ENCODE measurements around the gene CREB5.

CREB5 gene

GRCh38 chr7:28645866-28646265 is 233.5 kb downstream of the CREB5 start:
- no peak for DNase-seq (ENCODE audit: low read depth)

DNA sequence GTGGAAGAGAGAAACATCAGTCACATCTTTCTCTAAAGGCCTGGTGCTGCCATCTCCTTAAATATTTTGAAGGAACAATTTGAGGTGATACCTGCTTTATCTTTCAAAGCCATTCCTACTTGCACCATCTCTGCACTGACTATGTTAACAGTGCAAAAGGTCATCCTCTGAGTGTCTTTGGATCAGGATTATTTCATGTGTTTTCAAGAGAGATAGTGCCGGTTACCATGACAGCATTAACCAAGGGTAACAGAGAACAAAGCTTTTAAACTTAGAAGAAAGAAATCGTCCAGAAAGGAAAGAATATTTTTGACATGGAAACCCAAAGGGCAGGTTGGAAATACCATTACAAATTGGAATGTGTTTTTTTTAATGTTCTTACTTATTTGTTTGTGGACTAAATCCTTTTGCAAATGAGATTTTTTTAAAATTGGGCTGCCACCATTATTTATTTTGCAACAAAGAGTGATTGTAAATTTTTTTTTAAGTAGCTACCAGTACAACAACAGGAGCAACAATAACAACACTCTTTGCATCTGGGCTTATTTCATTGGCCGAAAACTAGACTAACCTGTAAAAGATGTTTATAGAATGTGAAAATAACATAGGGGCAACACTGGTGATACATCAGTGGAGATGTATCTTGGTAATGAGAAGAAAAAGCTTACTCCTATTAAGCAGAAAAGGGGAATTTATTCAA is 234.2 kb downstream of the CREB5 start:
- TF ChIP-seq, protein P1, sequence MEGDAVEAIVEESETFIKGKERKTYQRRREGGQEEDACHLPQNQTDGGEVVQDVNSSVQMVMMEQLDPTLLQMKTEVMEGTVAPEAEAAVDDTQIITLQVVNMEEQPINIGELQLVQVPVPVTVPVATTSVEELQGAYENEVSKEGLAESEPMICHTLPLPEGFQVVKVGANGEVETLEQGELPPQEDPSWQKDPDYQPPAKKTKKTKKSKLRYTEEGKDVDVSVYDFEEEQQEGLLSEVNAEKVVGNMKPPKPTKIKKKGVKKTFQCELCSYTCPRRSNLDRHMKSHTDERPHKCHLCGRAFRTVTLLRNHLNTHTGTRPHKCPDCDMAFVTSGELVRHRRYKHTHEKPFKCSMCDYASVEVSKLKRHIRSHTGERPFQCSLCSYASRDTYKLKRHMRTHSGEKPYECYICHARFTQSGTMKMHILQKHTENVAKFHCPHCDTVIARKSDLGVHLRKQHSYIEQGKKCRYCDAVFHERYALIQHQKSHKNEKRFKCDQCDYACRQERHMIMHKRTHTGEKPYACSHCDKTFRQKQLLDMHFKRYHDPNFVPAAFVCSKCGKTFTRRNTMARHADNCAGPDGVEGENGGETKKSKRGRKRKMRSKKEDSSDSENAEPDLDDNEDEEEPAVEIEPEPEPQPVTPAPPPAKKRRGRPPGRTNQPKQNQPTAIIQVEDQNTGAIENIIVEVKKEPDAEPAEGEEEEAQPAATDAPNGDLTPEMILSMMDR (conservative IDR thresholded peaks at IDR 0.05; ENCODE audit: low read length), result no peak
- no peak for DNase-seq (ENCODE audit: low read depth)
- no peak overlapping the region for H3K4me3 ChIP-seq (ENCODE audit: low read length)

More at GRCh38 chr7:28645866-28646265, 233.5 kb downstream of the CREB5 start:
- TF ChIP-seq, protein P1 (conservative IDR thresholded peaks at IDR 0.05; ENCODE audit: low read length), result no peak
- no peak overlapping the region for H3K4me3 ChIP-seq (ENCODE audit: low read length)

DNA sequence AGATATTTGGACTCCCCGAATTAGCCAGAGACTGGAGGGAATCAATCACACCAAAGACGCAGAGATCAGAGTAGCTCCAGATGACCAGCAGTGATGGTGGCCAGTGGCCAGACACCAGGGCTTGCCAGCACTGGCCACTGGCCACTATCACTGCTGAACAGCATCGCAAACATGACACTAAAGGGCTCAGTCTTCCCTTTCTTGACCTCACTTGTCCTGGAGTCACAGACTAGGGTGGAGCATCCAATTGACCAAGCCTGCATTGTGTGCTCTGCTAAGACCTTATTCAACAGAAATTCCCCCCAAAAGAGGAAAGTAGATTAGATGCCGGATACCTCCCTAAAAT is 234.7 kb downstream of the CREB5 start:
- no peak for DNase-seq (ENCODE audit: low read depth)
- H3K4me3 ChIP-seq (ENCODE audit: low read length), result no peak overlapping the region
- TF ChIP-seq, protein P1 (conservative IDR thresholded peaks at IDR 0.05; ENCODE audit: low read length), result no peak

DNA sequence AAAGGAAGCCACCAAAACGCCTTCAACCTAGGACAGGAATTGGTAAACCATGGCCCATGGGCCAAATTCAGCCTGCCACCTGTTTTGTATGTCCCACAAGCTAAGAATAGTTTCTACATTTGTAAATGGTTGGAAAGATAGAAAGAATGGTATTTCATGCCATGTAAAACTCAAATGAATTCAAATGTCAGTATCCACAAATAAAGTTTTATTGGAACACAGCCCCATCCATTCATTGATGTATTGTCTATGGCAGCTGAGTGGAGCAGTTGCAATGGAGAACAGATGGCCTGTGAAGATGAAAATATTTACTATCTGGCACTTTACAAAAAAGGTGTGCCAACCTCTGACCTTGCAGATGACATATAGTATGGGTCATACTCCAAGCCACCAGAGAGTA is 236.9 kb downstream of the CREB5 start:
- DNase-seq (ENCODE audit: low read depth), result no peak
- TF ChIP-seq, protein P1 (conservative IDR thresholded peaks at IDR 0.05; ENCODE audit: low read length), result no peak

GRCh38 chr7:28649811-28650210 is 237.5 kb downstream of the CREB5 start:
- TF ChIP-seq, protein P1 (conservative IDR thresholded peaks at IDR 0.05; ENCODE audit: low read length), result no peak
- H3K4me3 ChIP-seq (ENCODE audit: low read length), result no peak overlapping the region
- DNase-seq (ENCODE audit: low read depth), result no peak

More for the DNA sequence above, 236.9 kb downstream of the CREB5 start:
- H3K4me3 ChIP-seq (ENCODE audit: low read length), result no peak overlapping the region

DNA sequence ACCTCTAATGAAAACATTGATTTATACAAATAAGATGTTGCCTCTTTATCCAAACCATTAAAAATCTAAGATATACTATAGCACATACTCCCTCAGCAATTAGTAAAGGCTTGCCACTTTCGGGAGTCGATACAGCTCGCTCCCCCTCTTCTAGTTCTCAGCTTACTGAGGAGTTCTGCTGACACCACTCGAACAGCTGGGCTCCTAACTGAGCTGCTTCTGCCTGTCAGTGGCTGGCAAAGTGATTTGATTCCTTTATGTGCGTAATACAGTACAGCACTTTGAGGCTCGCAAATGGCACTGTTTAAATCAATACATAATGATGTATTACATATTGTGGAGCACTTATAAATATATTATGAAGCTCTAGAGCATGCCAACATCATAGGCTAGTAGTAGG is 241.8 kb downstream of the CREB5 start:
- DNase-seq (ENCODE audit: low read depth), result no peak
- H3K4me3 ChIP-seq (ENCODE audit: low read length), result no peak overlapping the region
- TF ChIP-seq, protein P1 (conservative IDR thresholded peaks at IDR 0.05; ENCODE audit: low read length), result no peak

DNA sequence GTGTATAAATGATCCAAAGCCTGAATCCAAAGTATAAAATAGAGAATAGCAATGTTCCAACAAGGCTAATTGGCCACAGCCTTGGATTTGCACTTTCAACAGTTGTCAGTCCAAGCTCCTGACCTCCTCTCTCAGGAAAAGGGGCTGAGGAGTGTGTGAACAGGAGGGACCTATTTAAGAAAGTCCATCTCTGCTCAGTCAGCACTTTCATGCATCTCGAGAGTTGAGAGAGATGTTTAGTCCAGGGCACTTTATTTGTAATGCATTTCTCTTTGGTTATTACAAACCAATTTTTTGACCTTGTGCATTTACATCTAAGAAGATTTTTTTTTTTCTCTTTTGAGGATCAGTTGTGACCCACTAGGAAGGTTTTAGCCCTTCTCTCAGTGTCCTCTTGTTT is 244.2 kb downstream of the CREB5 start:
- DNase-seq (ENCODE audit: low read depth), result no peak
- no peak overlapping the region for H3K4me3 ChIP-seq (ENCODE audit: low read length)
- TF ChIP-seq, protein P1 (conservative IDR thresholded peaks at IDR 0.05; ENCODE audit: low read length), result no peak
